Neural crest cell (in vitro differentiated cells): ENCODE results near the gene GUCY1B1. TPM values are rescaled to one million over a fixed set of nuclear protein-coding genes. Genes with fewer than 3 reads are reported as not detected.

Experiments used
- DNase-seq: peaks from one replicate; pipeline ENCODE4 v3.0.0; 2021; ENCODE audit warnings: low read depth, mixed read lengths, low spot score
- H3K27ac Mint-ChIP-seq: one replicate; pipeline ENCODE4 v1.8.0; 2021; ENCODE audit warnings: mild to moderate bottlenecking, mixed read lengths; ENCODE audit not compliant: unreplicated experiment
- H3K27me3 Mint-ChIP-seq: 2 replicates; pipeline ENCODE4 v1.8.0; 2021; ENCODE audit warnings: low read depth, mild to moderate bottlenecking, mixed read lengths
- H3K36me3 Mint-ChIP-seq: 2 replicates; pipeline ENCODE4 v1.8.0; 2021; ENCODE audit warnings: low read depth, mild to moderate bottlenecking, mixed read lengths
- H3K4me1 Mint-ChIP-seq: 2 replicates; pipeline ENCODE4 v1.8.0; 2021; ENCODE audit warnings: mixed read lengths
- H3K4me3 Mint-ChIP-seq: one replicate; pipeline ENCODE4 v1.8.0; 2021; ENCODE audit warnings: mild to moderate bottlenecking, mixed read lengths
- H3K9me3 Mint-ChIP-seq: 2 replicates; pipeline ENCODE4 v1.8.0; 2021; ENCODE audit warnings: mixed read lengths
- total RNA-seq: library from RNA; stranded (reverse); gene quantifications from 2 replicates; pipeline ENCODE4 v1.2.1, GENCODE V29; 2021
- TF ChIP-seq, protein P1 (sequence below): fragments of 200-600 bp; sonication (generic); conservative IDR thresholded peaks from 2 replicates; pipeline ENCODE4 v1.5.0; 2021; ENCODE audit warnings: antibody characterized with exemption, mild to moderate bottlenecking

GUCY1B1 gene
- total RNA-seq, 1 donor from 2014 or later, result 6.1 TPM

- no peak for DNase-seq
- peaks cover 5% of the 10 kb centered on the region for H3K36me3 Mint-ChIP-seq
These were observed 40.4 kb downstream of the GUCY1B1 start for GRCh38 chr4:155799116-155799793.

DNA sequence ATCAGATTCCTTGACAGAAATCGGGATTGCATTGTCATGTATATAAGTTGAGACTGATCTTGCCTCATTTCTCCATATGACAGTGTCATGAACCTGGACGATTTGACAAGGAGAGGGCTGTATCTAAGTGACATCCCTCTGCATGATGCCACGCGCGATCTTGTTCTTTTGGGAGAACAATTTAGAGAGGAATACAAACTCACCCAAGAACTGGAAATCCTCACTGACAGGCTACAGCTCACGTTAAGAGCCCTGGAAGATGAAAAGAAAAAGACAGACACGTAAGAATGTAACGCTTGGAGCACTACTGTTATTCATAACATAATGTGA lies 40.9 kb downstream of the GUCY1B1 start:
- no peak for DNase-seq
- Mint-ChIP-seq H3K36me3 (peaks cover 5% of the 10 kb centered on the region), H3K27me3 (no peaks in the 10 kb centered on the region), H3K4me1 (peaks cover 6% of the 10 kb centered on the region), H3K9me3 (no peaks in the 10 kb centered on the region), H3K4me3 (no peak overlapping the region), H3K27ac (no peak overlapping the region)
- TF ChIP-seq, protein P1, sequence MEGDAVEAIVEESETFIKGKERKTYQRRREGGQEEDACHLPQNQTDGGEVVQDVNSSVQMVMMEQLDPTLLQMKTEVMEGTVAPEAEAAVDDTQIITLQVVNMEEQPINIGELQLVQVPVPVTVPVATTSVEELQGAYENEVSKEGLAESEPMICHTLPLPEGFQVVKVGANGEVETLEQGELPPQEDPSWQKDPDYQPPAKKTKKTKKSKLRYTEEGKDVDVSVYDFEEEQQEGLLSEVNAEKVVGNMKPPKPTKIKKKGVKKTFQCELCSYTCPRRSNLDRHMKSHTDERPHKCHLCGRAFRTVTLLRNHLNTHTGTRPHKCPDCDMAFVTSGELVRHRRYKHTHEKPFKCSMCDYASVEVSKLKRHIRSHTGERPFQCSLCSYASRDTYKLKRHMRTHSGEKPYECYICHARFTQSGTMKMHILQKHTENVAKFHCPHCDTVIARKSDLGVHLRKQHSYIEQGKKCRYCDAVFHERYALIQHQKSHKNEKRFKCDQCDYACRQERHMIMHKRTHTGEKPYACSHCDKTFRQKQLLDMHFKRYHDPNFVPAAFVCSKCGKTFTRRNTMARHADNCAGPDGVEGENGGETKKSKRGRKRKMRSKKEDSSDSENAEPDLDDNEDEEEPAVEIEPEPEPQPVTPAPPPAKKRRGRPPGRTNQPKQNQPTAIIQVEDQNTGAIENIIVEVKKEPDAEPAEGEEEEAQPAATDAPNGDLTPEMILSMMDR, result no peak

More at GRCh38 chr4:155799116-155799793, 40.4 kb downstream of the GUCY1B1 start:
- TF ChIP-seq, protein P1, result no peak
- H3K4me1 Mint-ChIP-seq, result peaks cover 6% of the 10 kb centered on the region
- no peaks in the 10 kb centered on the region for H3K27me3 Mint-ChIP-seq
- H3K4me3 Mint-ChIP-seq, result no peak overlapping the region
- H3K9me3 Mint-ChIP-seq, result no peaks in the 10 kb centered on the region
- H3K27ac Mint-ChIP-seq, result no peak overlapping the region

DNA sequence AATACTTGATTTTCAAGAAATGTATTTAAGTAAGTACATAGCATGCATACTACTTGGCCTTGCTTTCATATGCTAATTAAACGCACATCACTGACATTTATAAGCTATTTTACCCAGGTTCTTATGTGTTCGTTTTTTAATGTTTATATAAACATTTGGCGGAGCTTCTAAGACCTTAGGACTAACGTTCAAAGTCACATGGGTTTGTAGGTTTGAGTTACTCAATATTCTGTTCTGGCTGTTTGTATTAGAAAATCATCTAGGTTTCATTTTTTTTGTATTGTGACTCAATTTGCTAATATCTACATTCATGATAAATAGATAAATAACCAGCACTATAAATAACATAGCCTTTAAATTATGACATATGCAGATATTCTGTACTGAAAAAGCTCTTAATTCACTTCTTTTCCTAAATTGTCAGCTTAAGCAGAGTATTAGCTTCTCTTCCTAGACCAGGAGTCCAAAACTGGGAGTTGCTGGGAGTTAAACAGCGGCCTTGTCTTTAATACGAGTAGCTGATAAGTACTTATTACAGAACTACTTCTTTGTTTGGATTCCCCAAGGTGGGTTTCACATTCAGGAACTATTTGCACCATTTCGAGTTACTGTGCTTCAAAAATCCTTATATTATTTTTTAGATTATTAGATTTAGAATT lies 42.0 kb downstream of the GUCY1B1 start:
- Mint-ChIP-seq H3K27ac (no peak overlapping the region), H3K4me1 (peaks cover 5% of the 10 kb centered on the region), H3K27me3 (no peaks in the 10 kb centered on the region), H3K36me3 (peaks cover 5% of the 10 kb centered on the region), H3K4me3 (no peak overlapping the region), H3K9me3 (no peaks in the 10 kb centered on the region)
- TF ChIP-seq, protein P1, result no peak
- DNase-seq, result no peak

DNA sequence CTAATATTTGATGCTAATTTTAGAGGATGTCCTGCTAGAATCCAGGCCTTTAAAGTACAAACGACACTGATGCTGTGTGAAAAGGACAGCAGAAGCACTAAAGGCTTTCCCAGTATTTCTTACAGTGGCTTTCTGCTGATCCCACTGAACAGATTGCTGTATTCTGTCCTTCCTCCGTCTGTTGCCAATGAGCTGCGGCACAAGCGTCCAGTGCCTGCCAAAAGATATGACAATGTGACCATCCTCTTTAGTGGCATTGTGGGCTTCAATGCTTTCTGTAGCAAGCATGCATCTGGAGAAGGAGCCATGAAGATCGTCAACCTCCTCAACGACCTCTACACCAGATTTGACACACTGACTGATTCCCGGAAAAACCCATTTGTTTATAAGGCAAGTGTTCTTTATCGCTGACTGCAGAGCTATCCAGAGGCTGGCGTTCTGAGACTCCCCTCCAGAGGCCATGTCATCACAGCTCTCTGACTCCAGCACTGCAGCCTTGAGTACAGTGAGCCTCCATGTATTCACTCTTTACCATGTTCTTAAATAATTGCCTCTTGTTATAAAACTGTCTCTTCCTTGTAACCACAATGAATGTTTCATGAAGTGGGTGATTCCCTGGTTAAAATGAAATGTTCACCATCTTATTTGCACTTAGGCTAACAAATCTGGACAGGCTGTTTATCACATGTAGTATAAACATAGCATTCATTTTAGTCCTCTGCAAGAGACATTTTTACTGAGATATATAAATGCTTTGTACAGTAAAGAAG lies 43.6 kb downstream of the GUCY1B1 start:
- no peak overlapping the region for H3K4me3 Mint-ChIP-seq
- TF ChIP-seq, protein P1, result no peak
- H3K4me1 Mint-ChIP-seq, result no peaks in the 10 kb centered on the region
- H3K27me3 Mint-ChIP-seq, result no peaks in the 10 kb centered on the region
- DNase-seq, result no peak
- peaks cover 5% of the 10 kb centered on the region for H3K36me3 Mint-ChIP-seq
- H3K9me3 Mint-ChIP-seq, result no peaks in the 10 kb centered on the region
- no peak overlapping the region for H3K27ac Mint-ChIP-seq

GRCh38 chr4:155805016-155805415 lies 46.2 kb downstream of the GUCY1B1 start:
- H3K9me3 Mint-ChIP-seq, result no peaks in the 10 kb centered on the region
- H3K36me3 Mint-ChIP-seq, result no peaks in the 10 kb centered on the region
- H3K27me3 Mint-ChIP-seq, result no peaks in the 10 kb centered on the region
- TF ChIP-seq, protein P1, result no peak
- no peak for DNase-seq
- no peak overlapping the region for H3K4me3 Mint-ChIP-seq
- H3K4me1 Mint-ChIP-seq, result no peaks in the 10 kb centered on the region
- H3K27ac Mint-ChIP-seq, result no peak overlapping the region
